ENCODE data around the gene PTPRM. TPM values are rescaled to one million over a fixed set of nuclear protein-coding genes. Genes with fewer than 3 reads are reported as not detected.

Gene PTPRM
- total RNA-seq, 1 experiment from 2014 or later = 100.0 TPM

DNA sequence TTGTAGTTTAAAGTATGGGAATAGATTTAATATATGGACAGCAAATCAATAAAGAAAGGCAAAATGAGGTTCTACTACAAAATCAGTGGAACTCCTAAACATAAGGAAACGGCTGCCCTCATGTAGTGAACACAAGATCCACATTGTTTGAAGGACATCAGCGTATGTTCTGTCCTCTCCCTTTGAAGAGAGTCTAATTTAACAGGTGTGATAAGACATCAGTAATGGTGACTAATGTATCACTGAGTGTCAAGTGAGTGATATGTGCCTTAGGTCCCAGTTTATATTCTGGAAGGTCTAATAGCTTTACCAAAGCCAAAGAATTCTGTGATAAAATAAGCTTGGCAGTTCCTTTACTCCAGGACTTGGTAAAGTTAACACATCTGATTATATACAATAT lies 248.7 kb downstream of the PTPRM start:
- Mint-ChIP-seq H3K36me3 (ENCODE audit: insufficient read depth, unreplicated experiment) (peaks cover 50% of the 10 kb centered on the region), H3K4me3 (ENCODE audit: unreplicated experiment) (no peak overlapping the region), H3K27me3 (ENCODE audit: insufficient read depth, unreplicated experiment) (no peaks in the 10 kb centered on the region), H3K9me3 (ENCODE audit: unreplicated experiment) (peaks cover 32% of the 10 kb centered on the region), H3K27ac (ENCODE audit: unreplicated experiment) (no peak overlapping the region), H3K4me1 (ENCODE audit: low read depth, unreplicated experiment) (peaks cover 30% of the 10 kb centered on the region)
- H3K4me3 ChIP-seq (ENCODE audit: low read depth, low read length) = no peak overlapping the region
- ChIA-PET CTCF (no interaction called here), POLR2A (no interaction called here)
- peaks cover 20% of the 10 kb centered on the region for H3K9me3 ChIP-seq
- no peak for TF ChIP-seq CTCF (IDR thresholded peaks at IDR 0.05; ENCODE audit: insufficient read depth in 1 of 2, low read depth in 1 of 2, low read length in 1 of 2, severe bottlenecking in 1 of 2, unreplicated experiment in 1 of 2)
- H3K4me1 ChIP-seq = peaks cover 35% of the 10 kb centered on the region
- H3K36me3 ChIP-seq (ENCODE audit: control insufficient read depth, insufficient read depth, low read length) = peaks cover 5% of the 10 kb centered on the region; the same call in 1 of the 2 replicates
- no peak for DNase-seq
- H3K27me3 ChIP-seq (replicated peaks; ENCODE audit: control insufficient read depth, insufficient read depth, low read length) = no peaks in the 10 kb centered on the region
- intact Hi-C loops (cut with micrococcal nuclease; ENCODE audit: unreplicated experiment) = no loop called here
- no TSS peak for BruUV-seq (replicated peaks)

DNA sequence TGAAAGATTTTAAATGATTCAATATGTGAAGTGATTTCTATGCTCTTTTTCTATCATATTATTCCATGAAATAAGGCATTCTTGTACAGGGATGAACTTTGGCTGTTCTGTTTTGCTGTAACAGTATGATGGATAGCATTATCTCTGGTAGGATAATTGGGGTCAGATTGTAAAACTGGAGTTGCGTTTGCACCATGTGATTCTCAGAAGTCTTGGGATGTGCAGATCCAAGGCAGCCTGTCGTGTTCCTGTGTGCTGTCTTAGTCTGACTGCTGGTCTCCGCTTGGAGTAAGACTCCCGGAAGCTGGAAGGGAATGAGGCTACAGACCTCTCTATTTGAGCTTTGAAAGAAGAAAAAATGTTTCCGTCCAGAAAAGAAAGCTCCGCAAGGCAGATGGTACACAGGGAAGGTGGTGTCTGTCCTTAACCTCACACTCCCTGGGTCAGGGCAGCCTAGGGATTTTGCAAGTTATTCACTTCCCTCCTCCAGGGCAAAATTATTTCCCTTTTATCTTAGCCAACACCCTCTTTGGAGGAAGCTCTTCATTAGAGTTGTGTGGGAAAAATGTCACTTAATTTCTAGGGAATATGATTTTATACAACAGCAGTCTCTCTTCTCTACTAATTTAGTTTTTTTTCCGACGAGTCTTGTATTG lies 250.6 kb downstream of the PTPRM start:
- H3K9me3 Mint-ChIP-seq (ENCODE audit: unreplicated experiment) = peaks cover 29% of the 10 kb centered on the region
- no peak overlapping the region for H3K27ac Mint-ChIP-seq (ENCODE audit: unreplicated experiment)
- intact Hi-C loops (cut with micrococcal nuclease; ENCODE audit: unreplicated experiment) = no loop called here
- no peak for DNase-seq
- H3K36me3 Mint-ChIP-seq (ENCODE audit: insufficient read depth, unreplicated experiment) = peaks cover 42% of the 10 kb centered on the region
- no peak overlapping the region for H3K4me3 Mint-ChIP-seq (ENCODE audit: unreplicated experiment)
- no peaks in the 10 kb centered on the region for H3K27me3 Mint-ChIP-seq (ENCODE audit: insufficient read depth, unreplicated experiment)
- ChIA-PET POLR2A (no interaction called here), CTCF (interaction anchor here (0.9 kb wide), 1 partner anchor 9 kb away, joined by 3 read pairs; no protein-coding TSS in a partner anchor)
- Histone ChIP-seq H3K9me3 (peaks cover 20% of the 10 kb centered on the region), H3K4me1 (peaks cover 16% of the 10 kb centered on the region), H3K36me3 (ENCODE audit: control insufficient read depth, insufficient read depth, low read length) (peaks cover 5% of the 10 kb centered on the region; the same call in 1 of the 2 replicates), H3K4me3 (ENCODE audit: low read depth, low read length) (no peak overlapping the region), H3K27me3 (replicated peaks; ENCODE audit: control insufficient read depth, insufficient read depth, low read length) (no peaks in the 10 kb centered on the region)
- no TSS peak for BruUV-seq (replicated peaks)
- H3K4me1 Mint-ChIP-seq (ENCODE audit: low read depth, unreplicated experiment) = peaks cover 23% of the 10 kb centered on the region
- TF ChIP-seq CTCF (IDR thresholded peaks at IDR 0.05; ENCODE audit: insufficient read depth in 1 of 2, low read depth in 1 of 2, low read length in 1 of 2, severe bottlenecking in 1 of 2, unreplicated experiment in 1 of 2) = no peak

DNA sequence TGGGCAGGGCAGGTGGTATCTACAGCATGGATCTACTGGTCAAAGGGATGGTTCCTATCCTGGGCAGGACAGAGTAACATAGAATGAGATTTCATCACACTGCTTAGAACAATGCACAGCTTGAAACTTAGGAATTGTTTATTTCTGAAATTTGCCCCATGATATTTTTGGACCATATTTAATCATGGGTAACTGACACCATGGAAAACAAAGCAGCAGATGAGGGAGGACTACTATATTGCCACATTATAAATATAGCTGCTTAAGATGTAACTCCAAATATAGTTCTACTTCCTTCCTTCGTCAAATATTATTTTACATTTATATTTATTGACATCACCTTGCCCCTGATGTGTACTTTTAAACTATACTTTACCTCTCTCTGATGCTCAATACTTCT lies 254.7 kb downstream of the PTPRM start:
- Mint-ChIP-seq H3K27me3 (ENCODE audit: insufficient read depth, unreplicated experiment) (no peaks in the 10 kb centered on the region), H3K27ac (ENCODE audit: unreplicated experiment) (no peak overlapping the region), H3K4me1 (ENCODE audit: low read depth, unreplicated experiment) (peaks cover 15% of the 10 kb centered on the region), H3K9me3 (ENCODE audit: unreplicated experiment) (no peaks in the 10 kb centered on the region), H3K36me3 (ENCODE audit: insufficient read depth, unreplicated experiment) (peaks cover 25% of the 10 kb centered on the region), H3K4me3 (ENCODE audit: unreplicated experiment) (no peak overlapping the region)
- intact Hi-C loops (cut with micrococcal nuclease; ENCODE audit: unreplicated experiment) = no loop called here
- BruUV-seq (replicated peaks) = no TSS peak
- POLR2A ChIA-PET = no interaction called here
- TF ChIP-seq CTCF (IDR thresholded peaks at IDR 0.05; ENCODE audit: insufficient read depth in 1 of 2, low read depth in 1 of 2, low read length in 1 of 2, severe bottlenecking in 1 of 2, unreplicated experiment in 1 of 2) = no peak
- CTCF ChIA-PET = no interaction called here
- DNase-seq = no peak
- Histone ChIP-seq H3K9me3 (no peaks in the 10 kb centered on the region), H3K4me1 (peaks cover 8% of the 10 kb centered on the region; the same call in 1 of the 2 replicates), H3K4me3 (ENCODE audit: low read depth, low read length) (no peak overlapping the region), H3K36me3 (ENCODE audit: control insufficient read depth, insufficient read depth, low read length) (peaks cover 1% of the 10 kb centered on the region; the same call in 1 of the 2 replicates), H3K27me3 (replicated peaks; ENCODE audit: control insufficient read depth, insufficient read depth, low read length) (no peaks in the 10 kb centered on the region)

All from Caco-2 (cell line).